Endothelial cell of umbilical vein (primary cell): ENCODE results near the gene CYP2F1. TPM values are rescaled to one million over a fixed set of nuclear protein-coding genes. Genes with fewer than 3 reads are reported as not detected.

ENCODE experiments used
- BruUV-seq: library from RNA; stranded (reverse); fragments of 400-500 nt; replicated peaks from 2 replicates; lab custom pipeline; 2021; lab: Mats Ljungman, UMichigan
- CTCF ChIA-PET: fragments of 300-600, 350-600 bp; sonication (Branson Sonifier 250); formaldehyde crosslinking; loops from one replicate; lab custom pipeline; 2021; ENCODE audit warnings: antibody characterized with exemption, inconsistent platforms; lab: Charles Lee
- POLR2A ChIA-PET: fragments of 300-600, 350-600 bp; sonication (Branson Sonifier 250); formaldehyde crosslinking; loops from one replicate; lab custom pipeline; 2021; ENCODE audit warnings: antibody characterized with exemption, inconsistent platforms; lab: Charles Lee
- DNase-seq: peaks from one replicate; pipeline ENCODE4 v3.0.0-alpha.2; 2011; ENCODE audit warnings: low read depth, low spot score
- FAIRE-seq: peaks from 2 replicates; lab custom pipeline; 2011; peaks lifted over from hg19 to GRCh38; lab: Jason Lieb, UNC
- H2AFZ ChIP-seq: 2 replicates; pipeline ENCODE4 v1.6.0; 2012; ENCODE audit warnings: low read depth, low read length, control low read depth, inconsistent platforms
- H3K27ac ChIP-seq: 2 replicates; pipeline ENCODE4 v1.5.1; 2011; ENCODE audit warnings: low read depth, mild to moderate bottlenecking, control low read depth, low read length, moderate library complexity; ENCODE audit not compliant: insufficient read depth
- H3K27me3 ChIP-seq, 2 experiments: 2 replicates each; pipeline versions ENCODE4 v1.6.0 to v1.6.1; 2011; ENCODE audit warnings: low read length in 2 of 2, mixed read lengths in 1 of 2; ENCODE audit not compliant: control insufficient read depth in 2 of 2, insufficient read depth in 2 of 2
- H3K36me3 ChIP-seq, 2 experiments: 2 replicates in 1 of 2; 3 replicates in 1 of 2; pipeline ENCODE4 v1.5.1; 2011; ENCODE audit warnings: low read length in 2 of 2, mild to moderate bottlenecking in 1 of 2, moderate library complexity in 1 of 2; ENCODE audit not compliant: control insufficient read depth in 2 of 2, insufficient read depth in 2 of 2; ENCODE audit errors: extremely low read depth in 1 of 2
- H3K4me1 ChIP-seq: 3 replicates; pipeline ENCODE4 v1.5.1; 2011; ENCODE audit warnings: mild to moderate bottlenecking, low read length; ENCODE audit not compliant: control insufficient read depth, insufficient read depth; ENCODE audit errors: extremely low read depth
- H3K4me2 ChIP-seq: 2 replicates; pipeline ENCODE4 v1.6.1; 2011; ENCODE audit warnings: low read length, control low read depth, mixed read lengths; ENCODE audit not compliant: insufficient read depth
- H3K4me3 ChIP-seq, 3 experiments: fragments of 200-600 bp in 1 of 3; sonication (generic), shearing (Covaris generic) in 1 of 3; replicated peaks in 1 of 3; 2 replicates each; pipeline ENCODE4 v1.5.1; 2011 to 2016; ENCODE audit warnings: control low read depth in 3 of 3, low read length in 3 of 3, mild to moderate bottlenecking in 2 of 3, inconsistent platforms in 1 of 3, low read depth in 1 of 3, moderate library complexity in 1 of 3; ENCODE audit not compliant: insufficient read depth in 1 of 3
- H3K79me2 ChIP-seq: 2 replicates; pipeline ENCODE4 v1.6.0; 2012; ENCODE audit warnings: low read length, inconsistent platforms; ENCODE audit not compliant: control insufficient read depth, insufficient read depth
- H3K9ac ChIP-seq: replicated peaks from 2 replicates; pipeline ENCODE3; 2011; ENCODE audit warnings: low read length, control low read depth; ENCODE audit not compliant: insufficient read depth; ENCODE audit errors: extremely low read depth
- H3K9me1 ChIP-seq: replicated peaks from 3 replicates; pipeline ENCODE4 v1.6.0; 2011; ENCODE audit warnings: mild to moderate bottlenecking, low read length; ENCODE audit not compliant: control insufficient read depth, insufficient read depth; ENCODE audit errors: extremely low read depth
- H3K9me3 ChIP-seq: replicated peaks from 2 replicates; pipeline ENCODE4 v1.5.1; 2012; ENCODE audit warnings: low read length, inconsistent platforms; ENCODE audit not compliant: control insufficient read depth, insufficient read depth
- H4K20me1 ChIP-seq: replicated peaks from 2 replicates; pipeline ENCODE3; 2011; ENCODE audit warnings: mild to moderate bottlenecking, low read length; ENCODE audit not compliant: control insufficient read depth, insufficient read depth; ENCODE audit errors: extremely low read depth
- CTCF ChIP-seq, 2 donors: IDR thresholded peaks; 1 replicate in 1 of 2; 2 replicates in 1 of 2; pipeline ENCODE4 v1.5.1; 2011; ENCODE audit warnings: low read length in 2 of 2, mild to moderate bottlenecking in 2 of 2, moderate library complexity in 2 of 2, control low read depth in 1 of 2, inconsistent platforms in 1 of 2, low read depth in 1 of 2; ENCODE audit not compliant: insufficient read depth in 1 of 2; ENCODE audit errors: extremely low read depth in 1 of 2
- EZH2 ChIP-seq: IDR thresholded peaks from 2 replicates; pipeline ENCODE4 v1.6.1; 2012; ENCODE audit warnings: borderline replicate concordance, low read depth, mild to moderate bottlenecking, moderate library complexity, low read length, inconsistent platforms; ENCODE audit not compliant: severe bottlenecking
- FOS ChIP-seq: IDR thresholded peaks from 2 replicates; pipeline ENCODE4 v1.6.1; 2011; ENCODE audit warnings: mild to moderate bottlenecking, low read length, moderate library complexity, borderline replicate concordance; ENCODE audit not compliant: insufficient read depth
- GATA2 ChIP-seq: IDR thresholded peaks from 2 replicates; pipeline ENCODE4 v1.7.0; 2011; ENCODE audit warnings: low read depth, mild to moderate bottlenecking, moderate library complexity, mixed read lengths, low read length; ENCODE audit not compliant: insufficient read length, insufficient read depth
- JUN ChIP-seq: IDR thresholded peaks from 2 replicates; pipeline ENCODE4 v1.6.1; 2011; ENCODE audit warnings: borderline replicate concordance, low read depth; ENCODE audit not compliant: insufficient read length, insufficient read depth
- MAX ChIP-seq: IDR thresholded peaks from 2 replicates; pipeline ENCODE4 v1.6.1; 2011; ENCODE audit not compliant: insufficient read depth, insufficient read length
- MYC ChIP-seq: IDR thresholded peaks from one replicate; pipeline ENCODE4 v1.6.1; 2011; ENCODE audit warnings: mild to moderate bottlenecking, low read depth, low read length
- POLR2A ChIP-seq: IDR thresholded peaks from 2 replicates; pipeline ENCODE4 v1.6.1; 2012; ENCODE audit warnings: low read depth, mild to moderate bottlenecking, control low read depth, low read length
- POLR2AphosphoS5 ChIP-seq: IDR thresholded peaks from 2 replicates; pipeline ENCODE4 v1.6.1; 2012; ENCODE audit warnings: low read depth, mild to moderate bottlenecking, control low read depth, low read length, moderate library complexity; ENCODE audit not compliant: insufficient read depth
- dilution Hi-C: fragments of 300-500 bp; cut with MboI; formaldehyde crosslinking; loops from one replicate; pipeline ENCODE4 v1.15.0; 2019; ENCODE audit warnings: low sequenced_read_pairs; ENCODE audit not compliant: extremely low pct_ligation_motif_present
- intact Hi-C: fragments of 100-400 bp; cut with micrococcal nuclease; formaldehyde crosslinking; loops from one replicate; pipeline ENCODE4 v1.10.0; 2022
- polyA plus RNA-seq, 4 experiments: library from polyadenylated mRNA; depleted of rRNA in 3 of 4; stranded (reverse) in 3 of 4; unstranded in 1 of 4; fragments of >200 nt; gene quantifications; 2 replicates each; pipeline versions ENCODE4 v1.2.1 to v1.2.3, GENCODE V29; 2011 to 2012; ENCODE audit warnings: missing spikeins in 1 of 4
- total RNA-seq: library from RNA; stranded (reverse); gene quantifications from 2 replicates; pipeline ENCODE4 v1.2.3, GENCODE V29; 2021

CYP2F1 gene
- total and polyA plus RNA-seq, 2 donors (not counting 3 experiments of a cell fraction or from before 2014, with no cell fraction given) = not detected

- no peaks in the 10 kb centered on the region for H3K9me3 ChIP-seq
- no peaks in the 10 kb centered on the region for H3K4me1 ChIP-seq
- ChIA-PET CTCF (no interaction called here), POLR2A (no interaction called here)
- H3K27me3 ChIP-seq = peaks cover 0 to 2% of the 10 kb centered on the region in 2 experiments
- no TSS peak for BruUV-seq
- H2AFZ ChIP-seq = no peak overlapping the region
- H3K4me3 ChIP-seq = no peak overlapping the region
- H3K79me2 ChIP-seq = no peaks in the 10 kb centered on the region
- dilution Hi-C loops (no loop called here), intact Hi-C loops (no loop called here)
- H3K9me1 ChIP-seq = no peaks in the 10 kb centered on the region
- FAIRE-seq (no peak), DNase-seq (no peak)
- no peak overlapping the region for H3K9ac ChIP-seq
- H4K20me1 ChIP-seq = no peaks in the 10 kb centered on the region
- no peak overlapping the region for H3K4me2 ChIP-seq
- no peaks in the 10 kb centered on the region for H3K36me3 ChIP-seq
- no peak for TF ChIP-seq MYC
- TF ChIP-seq EZH2 = no peak
- TF ChIP-seq MAX = no peak
- no peak for TF ChIP-seq JUN
- TF ChIP-seq POLR2AphosphoS5 = no peak
- TF ChIP-seq FOS = no peak
- no peak for TF ChIP-seq CTCF (IDR thresholded peaks at IDR 0.05; ENCODE audit: extremely low read depth in 1 of 2, insufficient read depth in 1 of 2, low read depth in 1 of 2, low read length in 2 of 2)
- no peak for TF ChIP-seq GATA2
- TF ChIP-seq POLR2A = no peak
- H3K27ac ChIP-seq = no peak overlapping the region
Observed at GRCh38 chr19:41096353-41096752, 17.9 kb upstream of the CYP2F1 start.
